RPMI8226 (cell line): ENCODE measurements around the gene PLXNA2.

Experiments used
- DNase-seq: peaks from one replicate; pipeline ENCODE4 v3.0.0-alpha.2; 2015

PLXNA2 gene

DNA sequence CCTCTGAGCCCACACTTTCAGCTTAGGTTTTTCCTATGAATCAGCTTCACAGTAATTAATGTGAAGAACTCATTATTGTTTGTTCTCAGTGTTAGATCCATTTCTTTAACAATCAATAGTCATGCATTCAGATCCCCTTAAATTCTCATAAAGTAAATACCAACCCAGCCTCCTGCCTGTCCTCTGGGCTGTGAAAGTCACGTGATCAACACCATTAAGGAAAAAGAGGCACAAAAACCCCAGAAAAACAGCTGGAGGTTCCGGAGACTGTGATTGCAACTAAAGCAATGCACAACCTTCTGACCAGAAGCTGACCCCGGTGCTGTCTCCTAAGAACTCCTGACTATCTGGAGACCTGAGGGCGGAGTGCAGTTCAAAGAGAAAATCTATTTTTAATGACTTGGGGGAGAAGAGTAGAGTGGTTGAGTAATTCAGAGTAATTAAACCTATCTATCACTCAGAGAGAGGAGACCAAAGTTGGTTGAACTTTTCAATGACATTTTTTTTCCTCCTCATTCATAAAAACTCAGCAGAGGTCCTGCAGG, 132.5 kb downstream of the PLXNA2 start:
- DNase-seq: no peak

DNA sequence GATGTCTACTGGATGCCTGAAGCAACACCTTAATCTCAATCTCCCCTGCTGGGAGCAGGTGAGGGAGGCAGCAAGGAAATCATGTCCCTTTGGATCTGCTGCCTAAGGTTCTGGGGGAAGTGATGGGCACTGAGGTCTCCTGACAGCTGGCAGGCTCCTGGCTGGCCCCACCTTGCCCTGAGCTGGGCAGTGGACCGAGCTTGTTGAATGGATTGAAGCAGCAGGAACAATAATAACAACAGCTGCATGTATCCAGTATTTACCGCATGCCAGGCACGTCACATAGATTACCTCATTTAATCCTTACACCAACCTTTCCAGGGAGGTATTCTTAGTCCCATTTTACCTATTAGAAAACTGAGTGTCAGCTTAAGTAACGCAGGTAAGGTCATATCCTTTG, 133.9 kb downstream of the PLXNA2 start:
- no peak for DNase-seq

DNA sequence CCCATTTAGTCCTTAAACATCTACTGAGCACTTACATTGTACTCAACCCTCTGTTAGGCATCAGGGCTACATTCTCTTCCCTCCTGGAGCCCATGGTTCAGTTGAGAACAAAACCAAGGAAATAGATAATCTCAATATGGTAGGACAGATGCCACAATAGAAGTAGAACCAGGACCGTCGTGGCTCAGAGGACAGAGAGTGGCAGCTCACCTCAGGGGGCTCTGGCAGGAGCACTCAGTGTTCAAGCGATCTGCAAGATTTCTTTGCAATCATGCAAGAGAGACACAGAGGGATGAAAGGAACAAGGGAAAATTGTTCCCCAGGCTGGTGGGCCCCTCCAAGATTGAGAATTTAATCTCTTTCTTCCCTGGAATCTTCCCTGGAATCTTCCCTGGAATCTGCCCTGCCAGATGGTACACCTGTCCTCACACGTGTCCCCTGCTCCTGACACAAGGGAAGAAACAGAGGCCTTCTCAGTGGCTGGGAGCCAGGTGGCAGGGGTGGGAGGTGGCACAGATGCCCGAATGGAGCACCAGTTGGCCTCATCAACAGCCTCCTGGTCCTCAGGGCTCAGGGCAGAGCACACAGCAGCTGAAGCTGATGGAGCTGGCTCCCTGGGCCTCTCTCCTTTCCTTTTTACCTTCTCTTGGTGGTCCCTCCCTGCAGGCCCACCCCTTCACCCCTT, 135.4 kb downstream of the PLXNA2 start:
- DNase-seq: no peak

GRCh38 chr1:208108213-208108608, 136.0 kb downstream of the PLXNA2 start:
- DNase-seq: no peak

DNA sequence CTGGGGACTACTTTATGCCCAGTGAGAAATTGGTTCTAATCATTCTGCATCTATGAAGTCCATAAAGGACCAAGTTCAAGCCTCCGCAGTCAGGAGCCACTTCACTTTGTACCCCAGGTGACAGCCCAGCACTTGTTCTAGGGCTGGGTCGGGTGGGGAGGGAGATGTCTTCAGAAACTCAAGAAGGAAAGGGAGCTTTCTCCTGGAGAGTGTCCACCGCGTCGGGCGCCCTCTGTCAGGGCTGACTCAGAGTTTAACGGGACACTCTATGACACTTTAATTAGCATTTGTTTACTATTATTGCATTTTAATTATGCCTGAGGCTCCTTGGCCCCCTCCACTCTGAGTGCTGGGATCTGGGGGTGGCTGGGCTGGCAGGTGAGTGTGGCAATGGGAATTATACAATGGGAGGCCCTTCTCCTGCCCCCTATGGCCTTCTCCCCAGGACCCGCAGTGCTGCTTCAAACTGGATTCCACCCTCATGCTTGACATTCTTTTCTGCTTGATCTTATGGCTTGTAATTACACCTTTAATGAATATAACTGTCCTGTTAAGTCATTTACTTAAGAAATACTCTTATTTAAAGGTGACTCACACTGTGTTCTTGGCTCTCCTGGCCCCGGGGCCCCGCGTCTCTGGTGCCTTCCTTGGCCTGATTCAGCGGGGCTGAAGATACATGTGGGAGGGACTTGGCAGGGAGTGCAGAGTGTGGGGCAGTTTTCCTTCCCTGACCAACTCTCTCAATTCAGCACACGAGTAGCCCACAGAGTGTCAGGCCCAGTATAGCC, 136.6 kb downstream of the PLXNA2 start:
- DNase-seq: no peak

GRCh38 chr1:208106218-208106617, 138.0 kb downstream of the PLXNA2 start:
- no peak for DNase-seq

- no peak for DNase-seq
Observed at GRCh38 chr1:208105756-208106155, 138.4 kb downstream of the PLXNA2 start.

- DNase-seq: no peak
Observed at GRCh38 chr1:208103597-208104513, 140.3 kb downstream of the PLXNA2 start.

GRCh38 chr1:208101661-208102431, 142.3 kb downstream of the PLXNA2 start:
- no peak for DNase-seq

DNA sequence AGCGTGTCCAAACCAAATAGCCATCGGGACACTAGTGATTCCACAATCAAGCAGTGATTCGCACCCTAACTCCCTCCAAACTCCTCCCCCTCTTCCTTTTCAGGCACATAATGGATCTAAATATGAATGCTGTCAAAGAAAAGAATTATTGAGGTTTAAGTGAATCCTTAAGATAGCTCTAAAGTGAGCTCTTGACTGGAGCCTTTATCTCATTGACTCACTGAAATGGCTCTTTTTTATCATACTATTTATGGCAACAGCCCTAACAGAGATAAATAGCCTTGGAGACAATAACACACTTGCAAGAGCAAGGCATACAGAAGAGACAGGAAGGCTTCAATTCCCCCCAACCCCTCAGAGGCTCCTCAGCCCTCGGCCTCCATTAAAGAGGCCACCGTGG, 143.3 kb downstream of the PLXNA2 start:
- no peak for DNase-seq

GRCh38 chr1:208100106-208100505, 144.1 kb downstream of the PLXNA2 start:
- DNase-seq: no peak

DNA sequence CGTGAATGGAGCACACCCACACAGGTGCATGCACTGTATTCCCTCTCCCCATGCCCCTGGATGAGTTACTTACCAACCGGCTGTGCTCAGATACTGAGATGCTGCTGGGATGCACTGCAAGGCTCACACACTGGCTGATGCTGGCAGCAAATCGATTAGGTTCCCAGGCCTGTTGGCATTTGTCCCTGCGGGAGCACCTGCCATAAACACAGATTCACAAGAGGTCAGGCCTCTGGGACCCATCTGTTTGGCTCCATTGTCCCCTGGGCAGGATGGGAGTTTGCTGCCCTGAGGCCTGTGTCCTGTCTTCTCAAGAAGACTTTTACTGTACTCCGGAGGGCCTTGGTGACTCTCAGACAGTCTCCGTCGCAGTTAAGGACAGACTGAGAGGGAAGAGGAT, 145.4 kb downstream of the PLXNA2 start:
- no peak for DNase-seq

GRCh38 chr1:208093754-208094719, 150.1 kb downstream of the PLXNA2 start:
- DNase-seq: peak; percentile 75

DNA sequence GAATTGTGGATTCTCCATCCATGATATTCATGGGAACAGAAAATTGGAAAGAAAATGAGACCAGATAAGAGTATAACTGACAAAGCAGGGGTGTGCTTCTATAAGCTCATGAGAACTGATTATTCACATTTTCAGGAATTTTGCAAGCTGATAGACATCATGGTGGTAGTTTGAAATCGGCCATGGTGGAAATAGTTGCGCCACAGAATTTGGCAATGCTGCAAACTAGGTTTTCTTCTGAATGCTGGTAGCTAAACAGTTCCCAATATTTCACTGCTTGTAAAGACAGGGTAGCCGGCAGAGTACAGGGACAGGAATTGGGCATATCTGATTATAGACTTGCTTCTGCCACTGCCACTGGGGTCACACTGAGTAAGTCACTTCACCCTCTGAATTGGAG, 151.1 kb downstream of the PLXNA2 start:
- no peak for DNase-seq

- no peak for DNase-seq
Observed at GRCh38 chr1:208090388-208091301, 153.5 kb downstream of the PLXNA2 start.

- no peak for DNase-seq
Observed at GRCh38 chr1:208089761-208090370, 154.3 kb downstream of the PLXNA2 start.

DNA sequence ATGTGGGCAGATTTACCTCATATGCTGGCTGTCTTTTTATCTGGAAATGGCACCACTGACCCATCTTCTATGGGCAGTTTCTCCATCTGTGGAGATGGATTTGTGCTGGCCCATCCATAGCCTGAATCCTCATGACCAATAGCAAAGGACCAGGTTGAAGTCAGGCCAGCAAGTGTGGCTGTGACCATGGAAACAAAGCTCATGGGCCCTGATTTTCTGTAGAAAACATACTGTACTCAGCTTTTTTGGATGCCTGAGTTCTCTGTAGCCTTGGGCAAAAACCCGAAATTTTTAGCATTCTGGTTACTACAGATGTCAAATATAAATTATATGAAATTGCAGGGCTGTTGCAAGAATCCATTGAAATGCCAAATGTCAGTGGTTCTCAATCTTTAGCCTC, 155.0 kb downstream of the PLXNA2 start:
- no peak for DNase-seq

DNA sequence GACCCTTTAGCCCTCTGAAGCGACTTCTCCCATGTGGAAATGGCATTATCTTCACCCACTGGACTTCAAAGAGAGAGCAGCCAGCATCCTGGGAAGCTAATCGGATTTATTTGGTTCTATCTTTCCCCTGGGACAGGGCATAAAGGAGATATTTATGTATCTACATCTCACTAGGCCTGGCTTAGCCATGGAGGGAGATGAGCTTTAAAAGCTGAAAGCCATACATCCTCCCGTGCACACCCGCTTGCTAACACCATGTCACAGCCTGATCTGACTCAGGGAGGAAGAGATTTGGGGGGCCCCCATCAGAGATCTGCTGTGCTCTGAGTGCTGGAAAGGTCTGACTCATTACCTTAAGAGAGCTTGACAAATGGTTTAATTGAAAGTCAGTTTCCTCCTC, 155.9 kb downstream of the PLXNA2 start:
- DNase-seq: no peak
